HepG2 (cell line): Measurements from ENCODE around the gene RCOR3. TPM values are rescaled to one million over a fixed set of nuclear protein-coding genes. Genes with fewer than 3 reads are reported as not detected.
A peak's percentile ranks its signal among the peaks of the same experiment; 100 is the strongest.

ENCODE experiments used
- ATAC-seq: fragments of 200-7000 bp; cut with Tn5 transposase; 3 replicates; pipeline ENCODE4 v1.9.1; 2020; ENCODE audit warnings: mild to moderate bottlenecking, moderate library complexity
- BruUV-seq: library from RNA; stranded (reverse); fragments of 400-500 nt; replicated peaks from 2 replicates; lab custom pipeline; 2021; lab: Mats Ljungman, UMichigan
- CTCF ChIA-PET: fragments of 300-600 bp; formaldehyde crosslinking; extraction: SDS; loops from one replicate; lab custom pipeline; 2021; ENCODE audit warnings: low total read pairs, inconsistent platforms, low intra/inter-chr PET ratio; lab: Yijun Ruan, JAX
- POLR2A ChIA-PET: fragments of 350-600 bp; sonication (Branson Sonifier 250); formaldehyde crosslinking; loops from one replicate; lab custom pipeline; 2020; ENCODE audit warnings: antibody characterized with exemption, inconsistent platforms; lab: Yijun Ruan, JAX
- DNase-seq: peaks from one replicate; pipeline ENCODE4 v3.0.0-alpha.2; 2015; ENCODE audit warnings: low spot score
- FAIRE-seq: peaks from 3 replicates; lab custom pipeline; 2011; peaks lifted over from hg19 to GRCh38; lab: Jason Lieb, UNC
- H2AFZ ChIP-seq: one replicate; pipeline ENCODE4 v1.6.1; 2011; ENCODE audit warnings: low read length, inconsistent platforms
- H3K27ac ChIP-seq: fragments of 300-600 bp; 3 replicates; pipeline ENCODE4 v1.8.0; 2011; ENCODE audit warnings: mixed run types, mild to moderate bottlenecking, mixed read lengths, low read length, inconsistent platforms; ENCODE audit not compliant: insufficient read depth; ENCODE audit errors: extremely low read length
- H3K27me3 ChIP-seq, 2 experiments: fragments of 200-600 bp in 1 of 2; 2 replicates in 1 of 2; 3 replicates in 1 of 2; pipeline versions ENCODE4 v1.6.0 to v1.8.0; 2011; ENCODE audit warnings: low read length in 2 of 2, mild to moderate bottlenecking in 2 of 2, moderate library complexity in 2 of 2, inconsistent platforms in 1 of 2; ENCODE audit not compliant: insufficient read depth in 2 of 2, control insufficient read depth in 1 of 2
- H3K36me3 ChIP-seq, 2 experiments: fragments of 200-600 bp in 1 of 2; replicated peaks in 1 of 2; 2 replicates in 1 of 2; 3 replicates in 1 of 2; pipeline versions ENCODE4 v1.5.1 to v1.8.0; 2011; ENCODE audit warnings: low read length in 2 of 2, inconsistent platforms in 1 of 2; ENCODE audit not compliant: insufficient read depth in 2 of 2, control insufficient read depth in 1 of 2
- H3K4me1 ChIP-seq: 2 replicates; pipeline ENCODE4 v1.5.1; 2012; ENCODE audit warnings: low read length, inconsistent platforms; ENCODE audit not compliant: insufficient read depth
- H3K4me2 ChIP-seq: 2 replicates; pipeline ENCODE4 v1.6.0; 2011; ENCODE audit warnings: low read depth, low read length, inconsistent platforms
- H3K4me3 ChIP-seq, 3 experiments: fragments of 200-600 bp in 1 of 3; sonication (generic), shearing (Covaris generic) in 1 of 3; replicated peaks in 1 of 3; 2 replicates each; pipeline ENCODE4 v1.5.1; 2011 to 2016; ENCODE audit warnings: low read length in 3 of 3, inconsistent platforms in 2 of 3, low read depth in 2 of 3, mild to moderate bottlenecking in 2 of 3, control low read depth in 1 of 3, mixed read lengths in 1 of 3; ENCODE audit not compliant: insufficient read depth in 1 of 3
- H3K79me2 ChIP-seq: one replicate; pipeline ENCODE4 v1.6.1; 2011; ENCODE audit warnings: low read length, inconsistent platforms; ENCODE audit not compliant: insufficient read depth
- H3K9ac ChIP-seq: 2 replicates; pipeline ENCODE4 v1.6.0; 2011; ENCODE audit warnings: mild to moderate bottlenecking, low read depth, low read length, inconsistent platforms; ENCODE audit not compliant: insufficient read depth
- H3K9me3 ChIP-seq: 2 replicates; pipeline ENCODE4 v1.5.1; 2012; ENCODE audit warnings: mild to moderate bottlenecking, low read length
- H4K20me1 ChIP-seq: 2 replicates; pipeline ENCODE4 v1.6.0; 2011; ENCODE audit warnings: inconsistent platforms, mild to moderate bottlenecking, low read length, moderate library complexity; ENCODE audit not compliant: insufficient read depth
- GZF1 ChIP-seq: sonication (generic); formaldehyde crosslinking; IDR thresholded peaks from 2 replicates; pipeline ENCODE4 v1.5.1; 2020; ENCODE audit warnings: mild to moderate bottlenecking, missing genetic modification reagents
- PAX8 ChIP-seq: sonication (generic); formaldehyde crosslinking; IDR thresholded peaks from 2 replicates; pipeline ENCODE4 v1.8.0; 2022; ENCODE audit warnings: mild to moderate bottlenecking, missing genetic modification reagents, borderline replicate concordance
- SIN3B ChIP-seq: fragments of 150-350 bp; IDR thresholded peaks from 2 replicates; pipeline ENCODE4 v1.6.1; 2014; ENCODE audit warnings: low read length
- STAT5B ChIP-seq: sonication (generic); formaldehyde crosslinking; IDR thresholded peaks from 2 replicates; pipeline ENCODE4 v1.4.0; 2020; ENCODE audit warnings: missing genetic modification reagents
- ZBTB21 ChIP-seq: sonication (generic); formaldehyde crosslinking; IDR thresholded peaks from 2 replicates; pipeline ENCODE4 v1.4.0; 2020; ENCODE audit warnings: missing genetic modification reagents
- ZNF281 ChIP-seq: sonication (generic); formaldehyde crosslinking; IDR thresholded peaks from 2 replicates; pipeline ENCODE4 v1.4.0; 2020; ENCODE audit warnings: missing genetic modification reagents, borderline replicate concordance
- ZNF629 ChIP-seq: sonication (generic); formaldehyde crosslinking; conservative IDR thresholded peaks from 2 replicates; pipeline ENCODE4 v1.5.0; 2020; ENCODE audit warnings: missing genetic modification reagents
- ZSCAN21 ChIP-seq: sonication (generic); formaldehyde crosslinking; IDR thresholded peaks from 2 replicates; pipeline ENCODE4 v1.8.0; 2022; ENCODE audit warnings: mild to moderate bottlenecking, missing genetic modification reagents, moderate library complexity, borderline replicate concordance
- WGBS: methylation state at CpG from one replicate; pipeline ENCODE4 v1.1.6; 2017; ENCODE audit warnings: low lambda C conversion rate; 5-methylcytosine and 5-hydroxymethylcytosine counted together
- in situ Hi-C: cut with HindIII; loops from 2 replicates; pipeline ENCODE4 v1.10.0; 2017; ENCODE audit warnings: low pct_unique_long_range_greater_than_20kb; ENCODE audit not compliant: extremely low pct_ligation_motif_present
- intact Hi-C: fragments of 100-400 bp; cut with micrococcal nuclease; formaldehyde crosslinking; loops from one replicate; pipeline ENCODE4 v1.10.0; 2022; ENCODE audit not compliant: unreplicated experiment
- polyA plus RNA-seq, 8 experiments: library from polyadenylated mRNA; depleted of rRNA in 3 of 8; stranded (reverse) in 7 of 8; unstranded in 1 of 8; fragments of >200 nt; fragmentation: Illumina TruSeq in 4 of 8; extraction: Trizol in 4 of 8; gene quantifications; 2 replicates each; pipeline versions ENCODE4 v1.2.1 to v1.2.3, GENCODE V29; 2011 to 2016; ENCODE audit warnings: low read depth in 4 of 8, missing spikeins in 1 of 8, mixed read lengths in 1 of 8; ENCODE audit not compliant: insufficient read depth in 1 of 8
- total RNA-seq, 5 experiments: library from RNA; depleted of rRNA; stranded (reverse); fragments of >200 nt; fragmentation: Illumina TruSeq; extraction: Trizol; gene quantifications; 2 replicates each; pipeline ENCODE4 v1.2.3, GENCODE V29; 2016; ENCODE audit warnings: low read depth in 1 of 5
- TF ChIP-seq, protein P1 (sequence below): sonication (generic); formaldehyde crosslinking; IDR thresholded peaks from 2 replicates; pipeline ENCODE4 v1.8.1; 2023; ENCODE audit warnings: missing genetic modification reagents, inconsistent platforms, borderline replicate concordance
- TF ChIP-seq, protein P2 (sequence below): sonication (generic); formaldehyde crosslinking; IDR thresholded peaks from 2 replicates; pipeline ENCODE4 v1.8.0; 2022; ENCODE audit warnings: low read depth, missing genetic modification reagents

Gene RCOR3
- total and polyA plus RNA-seq, 2 of the 13 experiments (the other 11 are each of a cell fraction or from before 2014, with no cell fraction given) = 16.8 to 31.6 TPM

DNA sequence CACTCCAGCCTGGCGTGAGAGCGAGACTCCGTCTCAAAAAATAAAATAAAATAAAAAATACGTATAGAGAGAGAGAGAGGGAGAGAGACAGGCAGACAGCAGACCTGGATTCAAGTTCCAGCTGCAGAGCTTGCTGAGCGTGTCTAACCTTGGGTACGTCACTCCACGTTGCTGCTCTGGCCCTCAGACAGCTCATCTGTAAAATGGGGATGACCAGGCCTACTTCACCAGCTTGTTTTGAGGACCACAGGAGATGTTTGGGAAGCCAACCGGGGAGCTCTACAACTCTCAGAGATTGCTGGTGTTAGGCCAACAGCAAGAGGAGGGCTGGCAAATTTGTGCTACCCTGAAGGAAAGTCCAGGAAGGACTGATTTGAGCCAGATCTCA lies 67.0 kb downstream of the RCOR3 start:
- intact Hi-C loops (loop anchor here (5.0 kb wide), 1 partner anchor 51 kb away; no protein-coding TSS in a partner anchor), in situ Hi-C loops (loop anchor here (10.0 kb wide), 2 partner anchors 189 to 329 kb away; no protein-coding TSS in a partner anchor)
- Histone ChIP-seq H3K27me3 (peaks cover 0 to 46% of the 10 kb centered on the region in 2 experiments; a peak in 4 of 5 replicates), H3K4me2 (peak overlapping the region; percentile 94), H3K9me3 (no peaks in the 10 kb centered on the region), H2AFZ (peak overlapping the region; percentile 57), H4K20me1 (no peaks in the 10 kb centered on the region), H3K9ac (peak overlapping the region; percentile 52; the same call in 1 of the 2 replicates), H3K36me3 (no peaks in the 10 kb centered on the region), H3K79me2 (no peaks in the 10 kb centered on the region), H3K27ac (no peak overlapping the region), H3K4me1 (peaks cover 24% of the 10 kb centered on the region; the same call in 1 of the 2 replicates), H3K4me3 (peak overlapping the region; percentile 52 to 76 (median 59); a peak in 5 of 6 replicates)
- POLR2A ChIA-PET = interaction anchor here (0.9 kb wide), 1 partner anchor 57 kb away, joined by 3 read pairs; no protein-coding TSS in a partner anchor
- FAIRE-seq = no peak
- WGBS = 55% methylated on average over 8 of the region's 8 CpGs
- TF ChIP-seq, protein P1, sequence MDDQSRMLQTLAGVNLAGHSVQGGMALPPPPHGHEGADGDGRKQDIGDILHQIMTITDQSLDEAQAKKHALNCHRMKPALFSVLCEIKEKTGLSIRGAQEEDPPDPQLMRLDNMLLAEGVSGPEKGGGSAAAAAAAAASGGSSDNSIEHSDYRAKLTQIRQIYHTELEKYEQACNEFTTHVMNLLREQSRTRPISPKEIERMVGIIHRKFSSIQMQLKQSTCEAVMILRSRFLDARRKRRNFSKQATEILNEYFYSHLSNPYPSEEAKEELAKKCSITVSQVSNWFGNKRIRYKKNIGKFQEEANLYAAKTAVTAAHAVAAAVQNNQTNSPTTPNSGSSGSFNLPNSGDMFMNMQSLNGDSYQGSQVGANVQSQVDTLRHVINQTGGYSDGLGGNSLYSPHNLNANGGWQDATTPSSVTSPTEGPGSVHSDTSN (CRISPR knock-in tag) = no peak
- peak; percentile 76 for TF ChIP-seq ZNF629
- no peak for DNase-seq
- no peak for ATAC-seq
- BruUV-seq = no TSS peak
- CTCF ChIA-PET = no interaction called here

- WGBS = under 1% methylated on average over 41 of the region's 91 CpGs
- ATAC-seq (peak; percentile 66), DNase-seq (no peak), FAIRE-seq (no peak)
- peak within 1 kb of the TSS; percentile 52 to 76 (median 59) for H3K4me3 ChIP-seq
- no TSS peak for BruUV-seq
- peak within 1 kb of the TSS; percentile 57 for H2AFZ ChIP-seq
- intact Hi-C loops = loop anchor here (1.0 to 5.0 kb wide), 2 partner anchors 51 to 188 kb away; no protein-coding TSS in a partner anchor
- peak within 1 kb of the TSS; percentile 94 for H3K4me2 ChIP-seq
- ChIA-PET POLR2A (no interaction called here), CTCF (no interaction called here)
- no peaks in the 10 kb centered on the region for H3K9me3 ChIP-seq
- H3K9ac ChIP-seq = peak within 1 kb of the TSS; percentile 52; the same call in 1 of the 2 replicates
- no peaks in the 10 kb centered on the region for H3K79me2 ChIP-seq
- no peak within 1 kb of the TSS for H3K27ac ChIP-seq
- peaks cover 24% of the 10 kb centered on the region; the same call in 1 of the 2 replicates for H3K4me1 ChIP-seq
- peaks cover 0 to 46% of the 10 kb centered on the region in 2 experiments; a peak in 4 of 5 replicates for H3K27me3 ChIP-seq
- no peaks in the 10 kb centered on the region for H3K36me3 ChIP-seq
- H4K20me1 ChIP-seq = no peaks in the 10 kb centered on the region
- in situ Hi-C loops = loop anchor here (10.0 kb wide), 2 partner anchors 188 to 328 kb away; no protein-coding TSS in a partner anchor
- TF ChIP-seq PAX8 (CRISPR knock-in tag) = no peak
- TF ChIP-seq GZF1 (CRISPR knock-in tag) = no peak
- no peak for TF ChIP-seq ZBTB21 (CRISPR knock-in tag)
- TF ChIP-seq, protein P2, sequence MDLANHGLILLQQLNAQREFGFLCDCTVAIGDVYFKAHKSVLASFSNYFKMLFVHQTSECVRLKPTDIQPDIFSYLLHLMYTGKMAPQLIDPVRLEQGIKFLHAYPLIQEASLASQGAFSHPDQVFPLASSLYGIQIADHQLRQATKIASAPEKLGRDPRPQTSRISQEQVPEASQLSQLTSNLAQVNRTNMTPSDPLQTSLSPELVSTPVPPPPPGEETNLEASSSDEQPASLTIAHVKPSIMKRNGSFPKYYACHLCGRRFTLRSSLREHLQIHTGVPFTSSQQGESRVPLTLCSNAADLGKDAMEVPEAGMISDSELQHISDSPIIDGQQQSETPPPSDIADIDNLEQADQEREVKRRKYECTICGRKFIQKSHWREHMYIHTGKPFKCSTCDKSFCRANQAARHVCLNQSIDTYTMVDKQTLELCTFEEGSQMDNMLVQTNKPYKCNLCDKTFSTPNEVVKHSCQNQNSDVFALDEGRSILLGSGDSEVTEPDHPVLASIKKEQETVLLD = 0 out of 2 replicates have a peak, but pooled peaks have one; percentile 39
- no peak for TF ChIP-seq STAT5B (CRISPR knock-in tag)
- no peak for TF ChIP-seq ZNF281
- TF ChIP-seq ZSCAN21 (CRISPR knock-in tag) = no peak
- TF ChIP-seq SIN3B = no peak
Measured at GRCh38 chr1:211326528-211327345, 67.6 kb downstream of the RCOR3 start, which contains the start of gene TRAF5. Gene TRAF5 (plus strand): TSS chr1:211326833. CDS start chr1:211353240, 26,407 bp downstream.
